Psoas muscle (tissue), 7 donors: Measurements from ENCODE around the gene MAGEA2. TPM values are rescaled to one million over a fixed set of nuclear protein-coding genes. Genes with fewer than 3 reads are reported as not detected.

Experiments
- polyA plus RNA-seq, 3 donors: library from polyadenylated mRNA; stranded (reverse); fragments of 200-250 nt; gene quantifications; one replicate each; pipeline ENCODE4 v1.2.3, GENCODE V29; 2013
- total RNA-seq, 4 donors: library from RNA; stranded (reverse); fragmentation: NEBNext Ultra II Directional in 2 of 4; extraction: Animal tissue kit (Norgen Biotek cat#: 25700) in 2 of 4; gene quantifications; one replicate each; pipeline versions ENCODE4 v1.2.1 to v1.2.4, GENCODE V29; 2021 to 2023
- donor health status: healthy with polysubstance abuse.
- donor health status: DM: no; HTN: no; CAD: no; lungs with moderate emphysema.
- donor health status: Bipolar disorder and iron deficiency.
- donor health status: healthy.
- donor health status: DM: no; HTN: no; CAD: no.
- donor health status: DM: no; HTN: no; CAD: no.
- donor health status: DM: yes; HTN: yes; CAD: no.

The MAGEA2 gene
- total and polyA plus RNA-seq, 7 donors, result not detected

Other genes starting within 250 kb of the MAGEA2 start
- not detected for gene GABRQ, start 115.9 kb downstream of the MAGEA2 start, total RNA-seq
- not detected for gene GABRQ, start 115.9 kb downstream of the MAGEA2 start, polyA plus RNA-seq
- not detected for gene MAGEA3, start 55.0 kb downstream of the MAGEA2 start, total RNA-seq
- gene MAGEA3, start 55.0 kb downstream of the MAGEA2 start, polyA plus RNA-seq, result not detected
- gene CSAG2, start 44.6 kb downstream of the MAGEA2 start, total RNA-seq, result not detected
- not detected for gene CSAG2, start 44.6 kb downstream of the MAGEA2 start, polyA plus RNA-seq
- not detected for gene MAGEA2B, start 39.2 kb downstream of the MAGEA2 start, total RNA-seq
- gene MAGEA2B, start 39.2 kb downstream of the MAGEA2 start, polyA plus RNA-seq, result not detected
- not detected for gene CSAG1, start 20.1 kb downstream of the MAGEA2 start, total RNA-seq
- under 1 TPM in 1 of 3 donors, not detected in 2; 0.04 TPM for gene CSAG1, start 20.1 kb downstream of the MAGEA2 start, polyA plus RNA-seq
- not detected for gene MAGEA12, start 20.1 kb downstream of the MAGEA2 start, total RNA-seq
- gene MAGEA12, start 20.1 kb downstream of the MAGEA2 start, polyA plus RNA-seq, result not detected
- not detected for gene CSAG3, start 5.4 kb upstream of the MAGEA2 start, total RNA-seq
- not detected for gene CSAG3, start 5.4 kb upstream of the MAGEA2 start, polyA plus RNA-seq
- gene MAGEA6, start 15.8 kb upstream of the MAGEA2 start, total RNA-seq, result not detected
- not detected for gene MAGEA6, start 15.8 kb upstream of the MAGEA2 start, polyA plus RNA-seq
- gene CETN2, start 76.9 kb upstream of the MAGEA2 start, total RNA-seq, result 10 to 100 TPM in 3 of 4 donors, 1 to 10 TPM in 1; 9.2 to 15.0 (median 12.4) TPM
- 10 to 100 TPM; 15.4 to 29.8 (median 16.2) TPM for gene CETN2, start 76.9 kb upstream of the MAGEA2 start, polyA plus RNA-seq
- gene NSDHL, start 77.2 kb upstream of the MAGEA2 start, total RNA-seq, result 1 to 10 TPM; 5.3 to 9.3 (median 7.5) TPM
- gene NSDHL, start 77.2 kb upstream of the MAGEA2 start, polyA plus RNA-seq, result 10 to 100 TPM in 2 of 3 donors, 1 to 10 TPM in 1; 8.1 to 18.7 (median 11.5) TPM
- 1 to 10 TPM; 1.3 to 1.5 (median 1.4) TPM for gene ZNF185, start 144.2 kb upstream of the MAGEA2 start, total RNA-seq
- gene ZNF185, start 144.2 kb upstream of the MAGEA2 start, polyA plus RNA-seq, result 1 to 10 TPM in 1 of 3 donors, under 1 TPM in 2; 0.79 to 1.1 (median 0.79) TPM
- not detected for gene PNMA5, start 240.3 kb upstream of the MAGEA2 start, total RNA-seq
- not detected for gene PNMA5, start 240.3 kb upstream of the MAGEA2 start, polyA plus RNA-seq